GM18868 (cell line): ENCODE results near the gene RNFT2.
A peak's percentile ranks its signal among the peaks of the same experiment; 100 is the strongest.

Experiments used
- ATAC-seq: cut with Tn5 transposase; IDR thresholded peaks from one replicate; pipeline ENCODE4 v1.9.1; 2021; ENCODE audit warnings: mild to moderate bottlenecking, moderate library complexity; ENCODE audit not compliant: unreplicated experiment

RNFT2 gene

DNA sequence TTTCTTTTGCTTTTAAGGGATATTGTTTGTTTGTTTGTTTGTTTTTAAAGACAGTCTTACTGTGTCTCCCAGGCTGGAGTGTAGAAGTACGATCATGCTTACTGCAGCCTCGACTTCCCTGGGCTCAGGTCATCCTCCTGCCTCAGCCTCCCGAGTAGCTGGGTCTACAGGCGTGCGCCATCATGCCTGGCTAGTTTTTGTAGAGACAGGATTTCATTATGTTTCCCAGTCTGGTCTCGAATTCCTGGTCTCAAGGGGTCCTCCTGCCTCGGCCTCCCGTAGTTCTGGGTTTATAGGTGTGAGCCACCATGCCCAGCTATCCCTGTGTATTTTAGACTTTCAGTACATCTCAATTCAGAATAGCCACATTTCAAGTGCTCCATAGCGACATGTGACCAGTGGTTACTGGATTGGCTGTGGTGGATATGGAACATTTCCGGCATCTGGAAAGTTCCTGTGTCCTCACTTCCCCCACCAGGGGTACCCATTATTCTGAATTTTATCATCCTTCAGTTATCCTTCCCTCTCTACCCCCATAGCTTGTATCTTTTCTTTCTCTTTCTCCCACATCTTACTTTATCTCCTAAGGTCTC is 82.0 kb downstream of the RNFT2 start:
- ATAC-seq, result no peak

DNA sequence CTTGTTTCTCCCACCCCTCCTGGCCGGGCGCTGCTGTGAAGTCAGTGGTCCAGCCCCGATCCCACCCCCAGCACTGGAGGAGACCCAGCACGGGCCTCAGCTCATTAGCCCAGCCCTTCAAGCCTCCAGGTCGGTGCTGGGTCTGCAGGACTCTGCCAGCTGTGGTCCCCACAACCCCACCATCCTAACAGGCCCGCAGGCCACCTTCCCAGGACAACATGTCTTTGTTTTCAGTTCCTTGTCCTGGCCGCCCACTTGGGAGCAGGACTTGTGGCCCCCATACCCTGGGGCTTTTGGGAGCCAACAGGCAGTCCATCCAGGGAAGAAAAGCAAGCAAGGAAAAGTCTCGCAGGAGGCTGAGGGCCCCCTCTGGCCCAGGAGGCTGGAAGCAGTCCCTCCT is 83.2 kb downstream of the RNFT2 start:
- ATAC-seq, result no peak

DNA sequence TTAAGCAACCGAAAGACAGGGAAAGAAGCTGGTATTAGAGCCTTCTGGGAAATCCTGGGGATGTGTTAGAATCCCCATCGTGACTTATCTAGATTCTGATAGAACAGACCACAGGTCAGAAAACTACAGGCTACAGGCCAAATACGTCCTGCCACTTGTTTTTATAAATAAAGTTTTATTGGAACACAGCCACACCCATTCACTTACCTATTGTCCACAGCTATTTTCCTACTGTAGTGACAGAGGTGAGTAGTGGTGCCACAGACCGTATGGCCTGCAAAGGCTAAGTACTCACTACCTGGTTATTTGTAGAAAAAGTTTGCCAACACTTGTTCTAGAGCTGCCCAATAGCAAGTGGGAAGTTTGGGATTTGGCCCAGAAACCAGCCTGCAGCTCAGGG is 89.3 kb downstream of the RNFT2 start:
- ATAC-seq, result no peak

GRCh38 chr12:116832353-116832752 is 94.2 kb downstream of the RNFT2 start:
- no peak for ATAC-seq

- no peak for ATAC-seq
Measured at GRCh38 chr12:116833474-116833873, 95.4 kb downstream of the RNFT2 start.

DNA sequence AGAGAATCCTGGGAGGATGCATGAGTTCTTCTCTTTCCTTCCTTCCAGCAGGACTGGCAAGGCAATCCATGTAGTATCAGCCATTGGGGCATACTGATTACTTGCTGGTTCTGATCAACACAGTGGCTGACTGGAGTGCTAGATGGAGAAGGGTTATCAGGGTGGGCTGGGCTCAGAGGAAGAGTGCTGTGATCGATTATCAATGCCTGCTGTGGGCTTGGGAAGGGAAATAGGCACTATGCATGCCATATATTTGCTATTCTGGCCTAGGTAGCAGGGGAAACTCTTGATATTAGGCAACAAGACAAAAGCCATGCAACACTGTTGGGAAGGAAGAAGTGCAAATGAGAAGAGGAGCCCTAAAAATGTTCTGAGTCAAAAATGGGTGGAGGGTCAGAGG is 97.4 kb downstream of the RNFT2 start:
- no peak for ATAC-seq

- no peak for ATAC-seq
Measured at GRCh38 chr12:116837097-116837496, 99.0 kb downstream of the RNFT2 start.

DNA sequence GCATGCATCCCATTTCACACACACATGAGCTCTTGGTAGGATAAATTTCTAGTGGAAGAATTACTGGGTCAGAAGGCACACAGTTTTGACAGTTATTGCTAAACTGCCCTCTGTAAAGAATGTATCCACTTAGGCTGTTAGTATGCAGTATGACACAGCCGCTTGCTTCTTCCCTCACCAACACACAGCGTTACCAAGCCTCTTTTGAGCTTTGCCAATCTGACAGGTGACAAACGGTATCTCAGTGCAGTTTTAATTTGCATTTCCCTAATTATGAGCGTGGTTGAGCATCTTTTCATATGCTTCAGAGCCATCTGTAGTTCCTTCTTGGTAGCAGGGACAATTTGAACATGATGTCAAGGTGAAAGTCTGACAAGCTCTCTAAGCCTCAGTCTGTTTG is 100.2 kb downstream of the RNFT2 start:
- no peak for ATAC-seq

DNA sequence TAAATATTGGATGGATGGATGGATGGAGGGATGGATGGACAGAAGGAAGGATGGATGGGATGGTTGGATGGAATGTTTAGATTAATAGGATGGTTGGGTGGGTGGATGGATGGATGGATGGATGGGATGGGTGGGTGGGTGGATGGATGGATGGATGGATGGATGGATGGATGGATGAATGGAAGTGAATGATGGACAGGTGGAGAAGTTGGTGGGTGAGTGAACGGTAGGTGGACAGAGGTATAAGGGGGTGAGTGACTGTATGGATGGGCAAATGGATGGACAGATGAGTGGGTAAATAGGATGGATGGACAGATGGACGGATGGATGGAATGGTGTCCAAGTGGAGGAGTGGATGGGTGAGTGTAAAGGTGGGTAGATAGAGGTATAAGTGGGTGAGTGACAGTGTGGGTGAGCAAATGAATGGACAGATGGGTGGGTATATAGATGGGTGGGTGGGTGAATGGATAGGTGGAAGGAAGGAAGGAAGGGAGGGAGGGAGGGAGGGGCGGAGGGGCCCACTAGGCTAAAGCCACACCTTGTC is 101.2 kb downstream of the RNFT2 start:
- ATAC-seq, result no peak

DNA sequence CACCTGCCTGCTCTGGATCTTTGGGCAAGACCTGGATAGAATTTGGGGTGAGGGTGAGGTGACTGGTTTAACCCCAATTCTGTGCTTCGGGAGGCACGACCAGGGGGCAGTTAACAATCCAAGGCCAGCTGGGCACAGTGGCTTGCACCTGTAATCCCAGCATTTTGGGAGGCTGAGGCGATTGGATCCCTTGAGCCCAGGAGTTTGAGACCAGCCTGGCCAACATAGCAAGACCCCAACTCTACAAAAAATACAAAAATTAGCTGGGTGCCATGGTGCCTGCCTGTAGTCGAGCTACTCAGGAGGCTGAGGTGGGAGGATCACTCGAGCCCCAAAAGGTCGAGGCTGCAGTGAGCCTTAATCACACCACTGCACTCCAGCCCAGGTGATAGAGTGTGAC is 105.0 kb downstream of the RNFT2 start:
- ATAC-seq, result no peak

- no peak for ATAC-seq
Measured at GRCh38 chr12:116849216-116849615, 111.1 kb downstream of the RNFT2 start.

- no peak for ATAC-seq
Measured at GRCh38 chr12:116852303-116852702, 114.2 kb downstream of the RNFT2 start.

DNA sequence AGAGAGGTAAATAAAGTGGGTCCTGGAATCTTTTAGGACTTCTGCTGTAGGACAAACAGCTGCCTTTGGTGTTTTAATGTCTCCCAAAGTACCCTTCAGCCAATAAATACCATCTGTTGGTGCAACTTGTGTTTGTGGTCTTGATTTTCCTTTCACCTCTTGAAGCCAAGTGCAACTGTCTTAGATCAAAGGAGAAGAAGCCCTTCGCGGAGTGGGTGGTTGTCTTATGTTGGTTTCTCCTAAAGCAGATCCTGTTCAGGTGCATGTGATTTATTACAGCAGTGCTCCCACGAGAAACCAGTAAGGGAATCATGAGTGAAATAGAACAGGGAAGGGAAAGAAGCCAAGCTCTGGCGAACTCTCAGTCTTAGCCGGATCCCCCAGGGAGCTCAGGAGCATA is 115.4 kb downstream of the RNFT2 start:
- no peak for ATAC-seq

DNA sequence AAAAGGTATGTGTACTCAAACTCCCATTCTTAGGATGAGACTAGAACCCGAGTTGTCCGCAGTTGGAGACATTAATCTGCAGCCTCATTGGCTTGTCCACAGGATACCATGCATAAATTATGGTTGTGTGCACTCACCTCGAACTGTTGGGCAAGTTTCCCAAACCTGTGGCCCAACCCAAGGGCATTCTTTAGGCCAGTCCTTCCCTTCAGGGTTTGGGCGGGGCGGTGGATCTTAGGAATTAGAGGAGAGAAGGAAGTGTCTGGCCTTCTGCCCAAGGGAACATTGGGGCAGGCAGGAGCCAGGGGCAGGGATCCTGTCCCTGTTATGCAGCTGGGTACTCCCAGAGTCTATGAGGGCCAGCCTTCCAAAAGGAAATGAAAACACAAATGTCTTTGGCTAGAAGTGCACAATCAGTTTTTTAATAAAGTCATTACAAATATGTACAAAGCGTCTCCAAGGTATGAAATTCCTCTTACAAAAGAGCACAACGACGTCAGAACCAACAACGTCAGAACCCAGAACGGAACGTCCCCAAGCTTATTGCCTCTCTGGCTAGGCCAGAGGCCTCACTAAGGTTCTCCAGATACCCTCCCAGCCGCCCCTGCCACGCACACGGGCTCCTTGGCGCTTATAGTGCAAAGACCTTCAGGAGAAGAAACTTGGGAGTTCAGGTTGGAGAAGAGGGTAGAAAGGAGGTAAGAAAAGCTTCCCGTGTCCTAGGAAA is 117.8 kb downstream of the RNFT2 start:
- no peak for ATAC-seq

- ATAC-seq, result no peak
Measured at GRCh38 chr12:116856729-116857128, 118.6 kb downstream of the RNFT2 start.

DNA sequence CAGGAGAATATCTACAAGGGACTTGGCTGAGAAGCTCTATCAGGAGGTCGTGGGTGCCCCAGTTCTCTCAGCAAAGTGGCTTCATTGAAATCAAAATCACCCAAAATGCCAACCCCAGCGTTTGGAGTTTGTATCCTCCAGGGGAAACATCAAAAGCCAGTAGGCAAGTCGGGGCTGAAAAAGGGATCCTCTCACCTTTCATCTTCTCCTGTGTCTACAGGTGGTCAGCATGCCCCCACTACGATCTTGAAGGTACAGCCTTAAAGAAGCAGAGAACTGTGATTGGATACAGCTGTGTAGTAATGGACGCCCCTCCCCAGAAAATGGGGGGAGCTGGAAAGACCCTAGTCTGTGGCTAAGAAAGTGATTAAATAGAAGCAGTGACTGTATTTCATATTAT is 121.0 kb downstream of the RNFT2 start:
- no peak for ATAC-seq

DNA sequence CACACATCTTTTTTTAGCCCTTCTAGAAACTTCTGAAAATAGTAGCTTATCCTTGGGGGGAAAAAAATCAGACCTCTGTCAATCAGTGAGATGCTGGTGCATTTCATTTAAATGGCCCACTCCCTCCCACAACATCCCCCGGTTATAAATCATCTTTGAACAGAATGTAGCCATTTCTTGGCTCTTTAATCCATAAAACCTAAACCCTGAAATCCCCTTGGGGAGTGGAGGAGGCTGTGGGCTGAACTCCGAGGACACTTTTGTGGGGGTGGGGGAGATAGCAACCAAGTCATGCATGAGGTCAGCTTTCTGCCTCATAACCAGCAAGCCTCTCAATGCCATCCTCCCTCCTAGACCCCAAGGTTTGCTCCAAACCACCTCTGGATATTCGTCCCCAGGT is 122.1 kb downstream of the RNFT2 start:
- no peak for ATAC-seq

- ATAC-seq, result peak; percentile 85
Measured at GRCh38 chr12:116861320-116861719, 123.2 kb downstream of the RNFT2 start.

- no peak for ATAC-seq
Measured at GRCh38 chr12:116862167-116862566, 124.1 kb downstream of the RNFT2 start.

DNA sequence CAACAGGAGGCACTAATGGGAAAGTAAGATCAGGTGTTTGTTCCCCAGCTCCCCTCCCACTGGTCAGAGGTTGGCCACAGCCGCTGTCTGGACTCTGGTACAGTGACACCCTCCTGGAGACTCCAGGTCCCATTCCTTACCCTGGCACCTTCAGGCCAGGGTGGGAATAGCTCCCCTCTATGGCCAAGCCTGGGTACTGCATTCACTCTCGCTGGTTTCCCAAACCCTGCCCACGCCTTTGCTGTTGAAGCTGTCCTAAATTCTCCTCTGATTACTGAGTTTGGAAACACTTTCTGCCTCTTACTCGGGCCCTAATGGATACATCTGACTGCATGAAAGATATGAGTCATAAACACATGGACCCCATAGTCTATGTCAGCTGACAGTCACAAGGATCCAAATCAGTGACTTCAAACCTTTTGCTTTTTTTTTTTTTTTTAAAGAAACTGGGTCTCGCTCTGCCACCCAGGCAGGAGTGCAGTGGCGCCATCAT is 125.2 kb downstream of the RNFT2 start:
- no peak for ATAC-seq

DNA sequence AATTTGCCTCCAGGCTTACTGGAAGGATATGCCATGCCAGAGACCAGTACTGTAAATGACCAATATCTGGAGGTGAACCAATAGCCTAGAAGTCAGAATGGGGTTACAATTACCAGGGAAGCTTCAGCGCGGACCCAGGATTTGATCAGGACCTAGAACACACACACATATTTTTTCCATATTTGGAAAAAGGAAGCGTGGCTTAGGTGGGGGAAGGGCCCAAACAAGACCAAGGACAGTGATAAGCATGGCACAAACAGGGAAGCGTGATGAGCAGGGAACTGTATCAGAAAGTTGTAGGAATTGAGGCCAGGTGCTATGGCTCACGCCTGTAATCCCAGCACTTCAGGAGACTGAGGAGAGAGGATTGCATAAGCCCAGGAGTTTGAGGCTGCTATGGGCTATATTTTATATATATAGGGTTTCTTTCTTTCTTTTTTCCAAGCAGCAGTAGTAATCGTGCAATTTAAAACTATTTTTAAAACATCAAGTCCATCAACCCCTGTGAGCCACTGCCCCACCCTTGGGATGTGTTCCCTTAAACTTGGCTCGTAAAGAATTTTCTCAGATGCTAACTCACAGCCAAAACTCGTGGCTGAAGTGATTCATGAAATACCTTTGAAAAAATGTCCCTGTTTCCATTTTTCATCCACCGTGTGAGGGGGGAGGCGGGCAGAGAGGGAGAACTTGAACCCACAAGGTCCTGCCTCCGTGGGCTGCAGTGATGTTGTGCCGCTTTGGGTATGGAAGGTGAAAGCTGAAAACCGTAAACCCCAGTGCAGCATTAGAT is 126.5 kb downstream of the RNFT2 start:
- no peak for ATAC-seq

DNA sequence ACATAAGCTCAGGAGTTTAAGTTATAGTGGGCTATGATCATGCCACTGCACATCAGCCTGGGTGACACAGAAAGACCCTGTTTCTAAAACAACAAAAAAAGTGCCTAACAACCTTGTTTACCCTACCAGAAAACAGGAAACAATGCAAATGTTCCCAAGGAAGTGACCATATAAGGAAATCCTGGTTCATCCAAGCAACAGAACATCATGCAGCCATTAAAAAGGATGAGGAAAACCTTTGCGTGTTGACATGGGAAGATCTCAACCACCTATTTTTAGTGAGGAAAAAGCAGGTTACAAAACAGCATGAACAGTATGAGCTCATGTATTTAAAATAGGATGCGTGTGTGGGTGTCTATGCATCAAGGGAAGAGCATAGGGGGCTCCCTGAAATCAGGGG is 129.4 kb downstream of the RNFT2 start:
- no peak for ATAC-seq
